ENCODE data around the gene MAP4K3.

The MAP4K3 gene

DNA sequence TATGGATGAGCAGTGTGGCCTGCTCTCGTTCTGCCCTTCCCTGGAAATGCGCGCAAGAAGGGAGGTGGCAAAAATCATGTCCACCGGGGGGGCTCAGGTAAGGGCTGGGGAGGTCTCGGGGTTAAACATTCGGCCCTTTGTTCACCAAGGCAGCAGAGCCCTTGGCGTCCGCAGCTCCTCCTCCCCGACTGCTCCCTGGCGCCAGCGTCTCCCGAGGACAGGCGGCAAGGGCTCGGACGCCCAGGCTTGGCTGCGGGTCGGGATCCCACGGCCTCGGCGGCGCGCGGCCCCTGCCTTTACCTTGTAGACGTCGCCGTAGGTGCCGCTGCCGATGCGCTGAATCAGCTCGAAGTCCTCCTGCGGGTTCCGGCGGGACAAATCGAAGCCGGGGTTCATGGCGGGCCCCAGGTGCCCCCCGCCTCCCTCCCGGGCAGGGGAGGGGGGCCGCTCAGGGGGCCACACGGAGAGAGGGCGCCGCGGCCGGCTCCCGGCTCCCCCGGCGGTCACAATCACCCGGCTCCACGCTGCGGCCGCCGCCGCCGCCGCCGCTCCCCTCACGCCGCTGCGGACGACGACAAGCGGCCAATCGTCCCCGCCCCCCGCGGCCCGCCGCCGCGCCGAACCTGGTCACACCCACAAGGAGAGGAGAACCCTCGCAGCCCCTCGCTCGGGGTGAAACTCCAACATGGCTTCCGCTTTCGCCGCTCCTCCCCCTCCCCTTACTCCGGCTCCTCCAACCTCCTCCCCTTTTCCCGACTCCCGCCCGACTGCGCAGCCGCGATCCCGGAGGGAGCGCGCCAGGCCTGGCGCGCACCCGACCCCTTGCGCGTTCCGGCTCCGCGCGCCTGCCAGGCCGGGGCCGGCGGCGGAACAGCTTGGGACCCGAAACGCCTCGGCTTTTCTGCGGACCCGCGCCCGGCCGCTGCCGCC is at the start of gene MAP4K3:
TSS of gene MAP4K3 (minus strand) at position 694 of the 930 bp plus-strand sequence. CDS start at position 396, 298 bp downstream.
- DNase-seq: peak; percentile 81

- DNase-seq: no peak
Measured at GRCh38 chr2:39486071-39486470, 49.0 kb upstream of the MAP4K3 start.

- no peak for DNase-seq
Measured at GRCh38 chr2:39484620-39485495, 47.8 kb upstream of the MAP4K3 start.

GRCh38 chr2:39484206-39484605 is 47.1 kb upstream of the MAP4K3 start:
- no peak for DNase-seq

DNA sequence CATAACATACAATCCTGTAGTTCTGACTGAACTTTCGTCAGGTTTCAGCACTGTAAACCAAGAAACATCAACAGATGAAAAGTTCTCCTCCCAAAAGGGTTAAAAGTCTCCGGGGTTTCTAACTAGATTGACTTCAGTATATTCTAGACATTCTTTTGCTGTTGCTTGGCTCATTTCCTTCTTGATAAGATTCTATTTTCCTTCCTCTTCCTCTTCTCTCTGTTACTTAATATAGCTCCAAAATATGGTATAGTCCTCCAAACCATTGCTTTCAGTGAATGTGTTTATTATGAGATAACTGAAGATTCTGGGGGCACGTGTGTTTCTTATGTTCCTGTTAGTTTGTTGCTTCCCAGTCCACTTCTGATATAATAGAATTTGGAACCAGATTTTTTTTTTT is 46.4 kb upstream of the MAP4K3 start:
- no peak for DNase-seq

DNA sequence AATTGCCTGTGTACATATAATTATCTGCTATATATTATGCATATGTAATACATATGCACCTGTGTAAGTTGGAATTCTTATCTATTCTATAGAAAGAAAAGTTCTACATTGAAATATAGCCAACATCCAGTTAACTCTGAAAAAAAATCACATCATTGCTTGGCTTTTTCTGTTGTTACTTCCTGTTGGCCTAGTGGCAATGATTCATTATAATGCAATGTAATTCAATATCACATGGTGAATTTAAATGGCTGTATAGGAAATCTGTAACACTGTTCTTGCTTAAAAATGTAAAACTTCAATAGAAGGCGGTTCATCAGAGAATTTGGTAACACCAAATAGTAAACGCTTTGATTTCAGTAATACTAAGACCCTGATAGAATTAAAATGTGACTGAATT is 44.5 kb upstream of the MAP4K3 start:
- no peak for DNase-seq

GRCh38 chr2:39479696-39480095 is 42.6 kb upstream of the MAP4K3 start:
- no peak for DNase-seq

- DNase-seq: no peak
Measured at GRCh38 chr2:39479053-39479670, 42.1 kb upstream of the MAP4K3 start.

DNA sequence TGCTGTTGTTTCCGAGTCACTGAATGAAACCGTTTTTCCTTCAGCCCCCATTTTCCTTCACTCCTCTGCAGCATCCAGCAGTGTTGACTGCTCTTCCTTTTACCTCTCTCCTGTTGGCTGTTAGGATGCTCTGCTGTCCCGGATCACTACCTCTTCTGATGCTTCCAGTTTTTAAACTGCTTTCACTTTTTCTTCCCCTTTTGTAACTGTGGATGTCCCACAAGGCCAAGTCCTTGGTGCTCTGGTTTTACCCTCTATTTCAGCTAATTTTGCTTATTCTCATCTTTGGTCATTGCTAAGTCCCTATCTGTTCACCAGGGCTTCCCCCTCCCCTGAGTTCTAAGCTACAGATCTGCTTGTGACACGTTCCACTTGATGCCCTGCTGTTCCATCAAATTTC is 39.4 kb upstream of the MAP4K3 start:
- DNase-seq: no peak

GRCh38 chr2:39475006-39475405 is 37.9 kb upstream of the MAP4K3 start:
- no peak for DNase-seq

- no peak for DNase-seq
Measured at GRCh38 chr2:39470580-39470979, 33.5 kb upstream of the MAP4K3 start.

DNA sequence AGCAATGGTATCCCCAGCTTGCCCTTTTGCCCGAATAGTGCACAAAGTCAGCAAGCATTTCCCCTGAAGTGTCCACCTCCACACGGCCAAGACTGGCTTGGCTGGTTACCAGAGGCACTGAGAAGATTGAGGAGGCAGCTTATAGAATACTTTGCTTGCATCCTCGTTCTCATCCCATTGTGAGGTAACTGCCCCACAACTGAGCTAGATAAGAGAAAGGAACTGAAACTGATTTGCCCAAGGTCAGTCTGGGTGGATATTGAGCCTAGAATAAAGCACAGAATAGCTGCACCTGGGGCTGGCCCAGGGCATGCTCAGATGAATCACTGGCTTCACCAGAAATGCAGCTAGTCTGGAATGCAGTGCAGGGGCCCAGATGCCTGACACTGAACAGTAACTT is 32.7 kb upstream of the MAP4K3 start:
- DNase-seq: peak; percentile 1

- DNase-seq: no peak
Measured at GRCh38 chr2:39468579-39469451, 31.7 kb upstream of the MAP4K3 start.

- no peak for DNase-seq
Measured at GRCh38 chr2:39466311-39466710, 29.2 kb upstream of the MAP4K3 start.

DNA sequence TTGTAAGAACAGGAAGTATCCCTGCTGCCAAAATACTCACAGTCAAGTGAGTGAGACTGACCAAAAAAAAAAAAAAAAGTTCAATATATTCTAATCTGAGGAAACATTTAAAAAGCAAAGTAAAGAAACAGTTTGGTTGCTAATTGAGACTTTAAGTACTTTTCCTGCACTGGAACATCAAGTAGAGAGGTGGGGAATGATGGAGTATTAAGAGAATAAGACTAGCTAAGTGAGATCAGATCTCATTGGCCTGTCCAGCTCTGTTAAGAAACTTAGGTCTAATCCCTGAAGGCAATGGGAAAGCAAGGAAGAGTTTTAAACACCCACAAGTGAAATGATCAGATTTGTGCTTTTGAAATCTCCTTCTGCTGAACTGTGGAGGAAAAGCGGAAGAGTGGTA is 27.8 kb upstream of the MAP4K3 start:
- no peak for DNase-seq

DNA sequence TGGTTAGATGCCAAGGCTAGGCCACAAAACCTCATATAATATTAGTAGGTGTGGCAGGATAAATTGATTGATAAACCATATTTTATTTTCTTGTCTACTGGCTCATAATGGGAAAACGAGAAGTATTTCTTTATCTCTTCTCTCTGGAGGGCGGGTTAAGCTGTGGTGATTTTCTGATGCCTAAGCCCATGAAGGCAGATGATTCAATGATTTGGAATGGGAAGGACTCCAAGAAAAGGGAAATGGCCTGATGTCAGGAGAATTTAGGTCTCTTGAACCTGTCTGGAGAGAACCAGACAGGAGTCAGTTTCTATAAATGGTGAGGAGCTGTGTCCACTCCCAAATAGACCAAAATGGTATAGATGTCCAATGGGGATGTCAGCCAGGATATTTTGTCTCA is 18.7 kb upstream of the MAP4K3 start:
- no peak for DNase-seq

DNA sequence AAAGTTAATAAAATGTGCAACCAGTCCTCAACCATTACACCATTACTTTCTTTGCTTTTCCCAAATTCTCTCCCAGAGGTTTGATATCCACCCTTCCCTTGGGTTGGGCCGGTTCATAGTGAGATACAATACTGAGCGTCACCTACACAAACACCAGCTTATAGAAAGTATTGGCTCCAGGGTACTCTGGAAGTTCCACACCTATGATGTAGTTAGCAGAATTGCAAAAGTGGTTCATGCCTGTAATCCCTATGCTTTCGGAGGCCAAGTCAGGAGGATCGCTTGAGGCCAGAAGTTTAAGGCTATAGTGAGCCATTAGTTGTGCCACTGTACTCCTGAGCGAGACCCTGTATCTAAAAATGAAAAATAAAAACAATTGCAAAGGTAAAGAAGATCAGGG is 15.3 kb upstream of the MAP4K3 start:
- DNase-seq: no peak

- no peak for DNase-seq
Measured at GRCh38 chr2:39451954-39452353, 14.9 kb upstream of the MAP4K3 start.

DNA sequence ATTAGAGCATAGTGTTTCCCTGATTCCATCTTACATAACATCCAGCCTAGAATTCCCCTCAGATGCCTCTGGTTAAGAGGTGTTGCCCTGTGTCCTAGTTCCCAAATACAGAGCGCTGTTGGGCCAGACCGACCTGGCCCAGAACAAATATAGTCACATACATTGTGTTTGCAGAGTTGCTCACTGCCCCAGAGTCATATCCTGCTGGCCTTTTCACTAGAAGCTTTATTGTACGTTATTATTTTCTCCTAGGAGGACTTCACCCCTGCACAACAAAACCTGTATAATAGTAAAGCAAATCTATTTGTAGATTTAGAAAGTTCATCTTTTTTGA is 11.1 kb upstream of the MAP4K3 start:
- DNase-seq: no peak

DNA sequence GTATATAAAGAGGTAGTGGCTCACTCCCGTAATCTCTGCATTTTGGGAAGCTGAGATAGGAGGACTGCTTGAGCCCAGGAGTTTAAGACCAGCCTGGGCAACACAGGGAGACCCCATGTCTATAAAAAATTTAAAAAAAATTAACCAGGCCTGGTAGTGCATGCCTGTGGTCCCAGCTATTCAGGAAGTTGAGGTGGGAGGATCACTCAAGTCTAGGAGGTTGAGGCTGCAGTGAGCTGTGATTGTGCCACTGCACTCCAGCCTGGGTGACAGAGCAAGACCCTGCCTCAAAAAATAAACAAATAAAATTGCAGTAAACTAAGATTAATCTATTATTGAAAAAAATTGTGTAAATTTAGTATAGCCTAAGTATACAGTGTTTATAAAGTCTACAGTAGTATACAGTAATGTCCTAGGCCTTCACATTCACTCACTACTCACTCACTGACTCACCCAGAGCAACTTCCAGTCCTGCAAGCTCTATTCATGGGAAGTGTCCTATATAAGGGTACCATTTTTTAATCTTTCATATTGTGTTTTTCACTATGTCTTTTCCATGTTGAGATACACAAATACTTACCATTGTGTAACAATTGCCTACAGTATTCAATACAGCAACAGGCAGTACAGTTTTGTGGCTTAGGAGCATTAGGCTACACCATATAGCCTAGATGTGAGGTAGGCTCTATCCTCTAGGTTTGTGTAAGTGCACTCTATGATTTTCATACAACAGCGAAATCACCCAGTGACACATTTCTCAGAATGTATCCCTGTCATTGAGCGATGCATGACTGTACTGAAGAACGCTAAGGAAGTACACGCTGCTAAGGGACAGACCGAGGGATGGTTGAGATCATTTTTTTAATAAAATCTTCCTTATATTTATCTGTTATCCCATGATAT is 10.4 kb upstream of the MAP4K3 start:
- no peak for DNase-seq

DNA sequence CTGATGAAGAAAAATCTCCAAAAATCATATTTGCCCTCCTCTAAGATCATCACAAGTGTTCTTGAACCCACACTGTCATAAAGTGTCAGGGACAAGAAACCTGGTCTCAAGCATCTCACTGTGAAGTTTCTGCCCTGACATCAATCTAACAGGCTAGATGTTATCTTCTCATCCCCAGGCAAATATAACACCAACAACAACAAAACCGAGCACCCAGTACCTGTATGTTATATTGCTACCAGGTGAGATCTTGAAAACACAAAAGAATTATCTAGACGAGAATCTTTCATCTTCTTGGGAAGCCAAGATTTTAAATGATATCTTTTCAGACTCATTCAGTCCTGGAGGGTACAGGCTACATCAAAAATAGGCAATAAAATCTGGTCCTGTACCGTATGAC is 8.8 kb upstream of the MAP4K3 start:
- DNase-seq: no peak

All from CD4-positive, alpha-beta T cell treated with Interferon gamma for 1 hour (primary cell).